Panc1 (cell line): ENCODE results near the gene P2RX2. TPM values are rescaled to one million over a fixed set of nuclear protein-coding genes. Genes with fewer than 3 reads are reported as not detected.

ENCODE experiments used
- ATAC-seq: fragments of 200-7000 bp; cut with Tn5 transposase; 2 replicates; pipeline ENCODE4 v1.9.1; 2020; ENCODE audit warnings: mild to moderate bottlenecking, moderate library complexity
- BruUV-seq: library from RNA; stranded (reverse); fragments of 400-500 nt; replicated peaks from 2 replicates; lab custom pipeline; 2021; lab: Mats Ljungman, UMichigan
- CTCF ChIA-PET: fragments of 300-600 bp; sonication (Branson Sonifier 250); formaldehyde crosslinking; loops from one replicate; lab custom pipeline; 2022; ENCODE audit warnings: antibody characterized with exemption; lab: Charles Lee
- POLR2A ChIA-PET: fragments of 300-600 bp; sonication (Branson Sonifier 250); formaldehyde crosslinking; loops from one replicate; lab custom pipeline; 2022; ENCODE audit warnings: antibody characterized with exemption; lab: Charles Lee
- DNase-seq: peaks from one replicate; pipeline ENCODE4 v3.0.0-alpha.2; 2010; ENCODE audit warnings: low read depth, low spot score
- H3K27ac ChIP-seq: 2 replicates; pipeline ENCODE4 v1.5.1; 2011; ENCODE audit warnings: mild to moderate bottlenecking, low read length, inconsistent platforms
- H3K27me3 ChIP-seq: fragments of 200-500 bp; sonication (Bioruptor generic); 2 replicates; pipeline ENCODE4 v1.6.0; 2014; ENCODE audit warnings: low read length, inconsistent platforms; ENCODE audit not compliant: control insufficient read depth, insufficient read depth
- H3K36me3 ChIP-seq: fragments of 200-500 bp; sonication (Bioruptor generic); 2 replicates; pipeline ENCODE4 v1.5.1; 2014; ENCODE audit warnings: inconsistent platforms, mild to moderate bottlenecking, low read length, moderate library complexity; ENCODE audit not compliant: control insufficient read depth, insufficient read depth
- H3K4me1 ChIP-seq: 2 replicates; pipeline ENCODE4 v1.5.1; 2011; ENCODE audit warnings: inconsistent platforms, mild to moderate bottlenecking, low read length, moderate library complexity; ENCODE audit not compliant: control insufficient read depth, insufficient read depth
- H3K4me3 ChIP-seq, 2 experiments: 2 replicates each; pipeline ENCODE4 v1.5.1; 2011 to 2012; ENCODE audit warnings: low read depth in 2 of 2, low read length in 2 of 2, mild to moderate bottlenecking in 2 of 2, inconsistent platforms in 1 of 2, moderate library complexity in 1 of 2
- H3K9me3 ChIP-seq: fragments of 200-500 bp; sonication (Bioruptor generic); 2 replicates; pipeline ENCODE4 v1.5.1; 2014; ENCODE audit warnings: low read depth, mild to moderate bottlenecking, inconsistent platforms, low read length, moderate library complexity; ENCODE audit not compliant: control insufficient read depth, insufficient read depth
- CTCF ChIP-seq: fragments of 450-650 bp; IDR thresholded peaks from 2 replicates; pipeline ENCODE4 v1.5.1; 2017; ENCODE audit warnings: mild to moderate bottlenecking
- POLR2AphosphoS5 ChIP-seq: IDR thresholded peaks from 2 replicates; pipeline ENCODE4 v1.6.1; 2012; ENCODE audit warnings: mild to moderate bottlenecking, low read depth, low read length, moderate library complexity
- REST ChIP-seq, 2 experiments: IDR thresholded peaks; 2 replicates each; pipeline ENCODE4 v1.6.1; 2011 to 2012; ENCODE audit warnings: low read depth in 2 of 2, control low read depth in 1 of 2, low read length in 1 of 2, mild to moderate bottlenecking in 1 of 2, moderate library complexity in 1 of 2; ENCODE audit not compliant: insufficient read depth in 1 of 2
- SIN3A ChIP-seq: IDR thresholded peaks from 2 replicates; pipeline ENCODE4 v1.6.1; 2012; ENCODE audit warnings: low read depth, mild to moderate bottlenecking, low read length, moderate library complexity, borderline replicate concordance; ENCODE audit not compliant: insufficient read depth
- TCF7L2 ChIP-seq: IDR thresholded peaks from 2 replicates; pipeline ENCODE4 v1.6.1; 2011; ENCODE audit warnings: mild to moderate bottlenecking, low read depth, low read length, inconsistent platforms
- in situ Hi-C: cut with HindIII; loops from 2 replicates; pipeline ENCODE4 v1.10.0; 2016; ENCODE audit warnings: low sequenced_read_pairs, low pct_unique_long_range_greater_than_20kb
- intact Hi-C: fragments of 100-400 bp; cut with micrococcal nuclease; formaldehyde crosslinking; loops from one replicate; pipeline ENCODE4 v1.10.0; 2022; ENCODE audit not compliant: unreplicated experiment
- total RNA-seq: library from RNA; stranded (reverse); gene quantifications from one replicate; pipeline ENCODE4 v1.2.1, GENCODE V29; 2021; ENCODE audit not compliant: unreplicated experiment

P2RX2 gene
- total RNA-seq, 1 experiment from 2014 or later = 1.2 TPM

GRCh38 chr12:132623072-132623869, 4.7 kb downstream of the P2RX2 start:
- Histone ChIP-seq H3K36me3 (no peaks in the 10 kb centered on the region), H3K27me3 (no peaks in the 10 kb centered on the region), H3K27ac (no peak overlapping the region), H3K9me3 (no peaks in the 10 kb centered on the region), H3K4me3 (no peak overlapping the region), H3K4me1 (peaks cover 10% of the 10 kb centered on the region)
- intact Hi-C loops = no loop called here
- DNase-seq = no peak
- BruUV-seq = no TSS peak
- TF ChIP-seq TCF7L2 (no peak), CTCF (no peak), POLR2AphosphoS5 (no peak), SIN3A (no peak), REST (IDR thresholded peaks at IDR 0.05; ENCODE audit: insufficient read depth in 1 of 2, low read depth in 2 of 2, low read length in 1 of 2) (no peak)
- ChIA-PET CTCF (interaction anchor here (1.2 kb wide), 1 partner anchor 15 kb away, joined by 3 read pairs; no protein-coding TSS in a partner anchor), POLR2A (no interaction called here)
- in situ Hi-C loops = no loop called here
- no peak for ATAC-seq

GRCh38 chr12:132624186-132624855, 5.7 kb downstream of the P2RX2 start:
- POLR2A ChIA-PET = no interaction called here
- no TSS peak for BruUV-seq
- in situ Hi-C loops = no loop called here

More at GRCh38 chr12:132624186-132624855, 5.7 kb downstream of the P2RX2 start:
- H3K27ac ChIP-seq = no peak overlapping the region
- no peaks in the 10 kb centered on the region for H3K9me3 ChIP-seq
- DNase-seq = no peak
- intact Hi-C loops = no loop called here
- no peaks in the 10 kb centered on the region for H3K27me3 ChIP-seq
- H3K4me3 ChIP-seq = no peak overlapping the region
- CTCF ChIA-PET = no interaction called here
- ATAC-seq = no peak
- peaks cover 10% of the 10 kb centered on the region for H3K4me1 ChIP-seq
- TF ChIP-seq CTCF (no peak), SIN3A (no peak), TCF7L2 (no peak), POLR2AphosphoS5 (no peak), REST (IDR thresholded peaks at IDR 0.05; ENCODE audit: insufficient read depth in 1 of 2, low read depth in 2 of 2, low read length in 1 of 2) (no peak)
- H3K36me3 ChIP-seq = no peaks in the 10 kb centered on the region
